Natural killer cell (primary cell): ENCODE measurements around the gene MALRD1. TPM values are rescaled to one million over a fixed set of nuclear protein-coding genes. Genes with fewer than 3 reads are reported as not detected.

ENCODE experiments used
- ATAC-seq, 3 donors: fragments of 150-1000 bp in 2 of 3; fragments of 200-7000 bp in 1 of 3; cut with Tn5 transposase; 1 replicate in 1 of 3; 2 replicates in 2 of 3; pipeline ENCODE4 v1.10.0; 2021; ENCODE audit warnings: mild to moderate bottlenecking in 2 of 3, moderate library complexity in 2 of 3
- DNase-seq, 2 donors: peaks; one replicate each; pipeline versions ENCODE4 v3.0.0 to v3.0.0-alpha.2; 2013 to 2021; ENCODE audit warnings: mixed read lengths in 1 of 2
- H3K27ac ChIP-seq: one replicate; pipeline ENCODE4 v1.5.1; 2013; ENCODE audit warnings: mild to moderate bottlenecking, low read length
- H3K27me3 ChIP-seq: one replicate; pipeline ENCODE4 v1.6.1; 2013; ENCODE audit warnings: low read length; ENCODE audit not compliant: control insufficient read depth, insufficient read depth
- H3K36me3 ChIP-seq: one replicate; pipeline ENCODE4 v1.6.1; 2013; ENCODE audit warnings: low read length; ENCODE audit not compliant: control insufficient read depth, insufficient read depth
- H3K4me1 ChIP-seq: one replicate; pipeline ENCODE4 v1.6.1; 2013; ENCODE audit warnings: low read length; ENCODE audit not compliant: control insufficient read depth, insufficient read depth
- H3K4me3 ChIP-seq: one replicate; pipeline ENCODE4 v1.5.1; 2013; ENCODE audit warnings: low read length
- H3K9me3 ChIP-seq: one replicate; pipeline ENCODE4 v1.6.1; 2013; ENCODE audit warnings: low read length; ENCODE audit not compliant: control insufficient read depth, insufficient read depth
- H3K27ac Mint-ChIP-seq, 2 donors: one replicate each; pipeline ENCODE4 v1.8.0; 2022; ENCODE audit warnings: mild to moderate bottlenecking in 2 of 2, mixed read lengths in 2 of 2, moderate library complexity in 1 of 2
- H3K27me3 Mint-ChIP-seq, 2 donors: one replicate each; pipeline ENCODE4 v1.8.0; 2022; ENCODE audit warnings: low read depth in 2 of 2, mixed read lengths in 2 of 2
- H3K36me3 Mint-ChIP-seq: one replicate; pipeline ENCODE4 v1.8.0; 2022; ENCODE audit warnings: mixed read lengths
- H3K4me1 Mint-ChIP-seq, 2 donors: one replicate each; pipeline ENCODE4 v1.8.0; 2022; ENCODE audit warnings: mixed read lengths in 2 of 2
- H3K4me3 Mint-ChIP-seq: one replicate; pipeline ENCODE4 v1.8.0; 2022; ENCODE audit warnings: mild to moderate bottlenecking, moderate library complexity, mixed read lengths
- H3K9me3 Mint-ChIP-seq, 2 donors: one replicate each; pipeline ENCODE4 v1.8.0; 2022; ENCODE audit warnings: mixed read lengths in 2 of 2
- WGBS: methylation state at CpG from one replicate; pipeline ENCODE4 v1.1.7; 2013; ENCODE audit warnings: missing lambda C conversion rate; ENCODE audit not compliant: insufficient coverage; 5-methylcytosine and 5-hydroxymethylcytosine counted together
- intact Hi-C: fragments of 100-400 bp; cut with micrococcal nuclease; formaldehyde crosslinking; loops from one replicate; pipeline ENCODE4 v1.14.2; 2022
- total RNA-seq, 4 donors: library from RNA; stranded (reverse); fragments of 120-200 nt in 1 of 4; gene quantifications; one replicate each; pipeline versions ENCODE4 v1.2.3 to v1.2.4, GENCODE V29; 2013 to 2022
- TF ChIP-seq, protein P1 (sequence below): fragments of 200-600 bp; IDR thresholded peaks from one replicate; pipeline ENCODE4 v1.8.0; 2022; ENCODE audit warnings: antibody characterized with exemption

MALRD1 gene
- total RNA-seq, 3 donors from 2014 or later (not counting 1 experiment from before 2014, with no cell fraction given), result not detected

GRCh38 chr10:19426034-19426433 lies 377.4 kb downstream of the MALRD1 start:
- Mint-ChIP-seq H3K4me3 (no peak overlapping the region), H3K36me3 (no peaks in the 10 kb centered on the region), H3K4me1 (no peaks in the 10 kb centered on the region)

GRCh38 chr10:19431622-19432351 lies 383.2 kb downstream of the MALRD1 start:
- peaks cover 2 to 8% of the 10 kb centered on the region in 2 donors for H3K9me3 Mint-ChIP-seq
- H3K36me3 Mint-ChIP-seq, result no peaks in the 10 kb centered on the region
- Histone ChIP-seq H3K36me3 (no peaks in the 10 kb centered on the region), H3K4me1 (no peaks in the 10 kb centered on the region), H3K9me3 (no peaks in the 10 kb centered on the region), H3K27ac (no peak overlapping the region), H3K4me3 (no peak overlapping the region), H3K27me3 (no peaks in the 10 kb centered on the region)
- no peaks in the 10 kb centered on the region for H3K4me1 Mint-ChIP-seq
- intact Hi-C loops, result no loop called here
- H3K27ac Mint-ChIP-seq, result no peak overlapping the region
- no peak for DNase-seq
- WGBS, result 87% methylated on average over 3 of the region's 5 CpGs
- no peak overlapping the region for H3K4me3 Mint-ChIP-seq
- no peak for ATAC-seq
- TF ChIP-seq, protein P1, sequence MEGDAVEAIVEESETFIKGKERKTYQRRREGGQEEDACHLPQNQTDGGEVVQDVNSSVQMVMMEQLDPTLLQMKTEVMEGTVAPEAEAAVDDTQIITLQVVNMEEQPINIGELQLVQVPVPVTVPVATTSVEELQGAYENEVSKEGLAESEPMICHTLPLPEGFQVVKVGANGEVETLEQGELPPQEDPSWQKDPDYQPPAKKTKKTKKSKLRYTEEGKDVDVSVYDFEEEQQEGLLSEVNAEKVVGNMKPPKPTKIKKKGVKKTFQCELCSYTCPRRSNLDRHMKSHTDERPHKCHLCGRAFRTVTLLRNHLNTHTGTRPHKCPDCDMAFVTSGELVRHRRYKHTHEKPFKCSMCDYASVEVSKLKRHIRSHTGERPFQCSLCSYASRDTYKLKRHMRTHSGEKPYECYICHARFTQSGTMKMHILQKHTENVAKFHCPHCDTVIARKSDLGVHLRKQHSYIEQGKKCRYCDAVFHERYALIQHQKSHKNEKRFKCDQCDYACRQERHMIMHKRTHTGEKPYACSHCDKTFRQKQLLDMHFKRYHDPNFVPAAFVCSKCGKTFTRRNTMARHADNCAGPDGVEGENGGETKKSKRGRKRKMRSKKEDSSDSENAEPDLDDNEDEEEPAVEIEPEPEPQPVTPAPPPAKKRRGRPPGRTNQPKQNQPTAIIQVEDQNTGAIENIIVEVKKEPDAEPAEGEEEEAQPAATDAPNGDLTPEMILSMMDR, result no peak
- no peaks in the 10 kb centered on the region for H3K27me3 Mint-ChIP-seq

More at GRCh38 chr10:19426034-19426433, 377.4 kb downstream of the MALRD1 start:
- Histone ChIP-seq H3K4me3 (no peak overlapping the region), H3K4me1 (no peaks in the 10 kb centered on the region), H3K36me3 (no peaks in the 10 kb centered on the region), H3K27me3 (no peaks in the 10 kb centered on the region), H3K27ac (no peak overlapping the region), H3K9me3 (no peaks in the 10 kb centered on the region)
- DNase-seq, result no peak
- H3K27me3 Mint-ChIP-seq, result peaks cover 0 to 3% of the 10 kb centered on the region in 2 donors
- ATAC-seq, result no peak
- H3K27ac Mint-ChIP-seq, result no peak overlapping the region
- H3K9me3 Mint-ChIP-seq, result peaks cover 1 to 3% of the 10 kb centered on the region in 2 donors
- intact Hi-C loops, result no loop called here
- TF ChIP-seq, protein P1, result no peak

DNA sequence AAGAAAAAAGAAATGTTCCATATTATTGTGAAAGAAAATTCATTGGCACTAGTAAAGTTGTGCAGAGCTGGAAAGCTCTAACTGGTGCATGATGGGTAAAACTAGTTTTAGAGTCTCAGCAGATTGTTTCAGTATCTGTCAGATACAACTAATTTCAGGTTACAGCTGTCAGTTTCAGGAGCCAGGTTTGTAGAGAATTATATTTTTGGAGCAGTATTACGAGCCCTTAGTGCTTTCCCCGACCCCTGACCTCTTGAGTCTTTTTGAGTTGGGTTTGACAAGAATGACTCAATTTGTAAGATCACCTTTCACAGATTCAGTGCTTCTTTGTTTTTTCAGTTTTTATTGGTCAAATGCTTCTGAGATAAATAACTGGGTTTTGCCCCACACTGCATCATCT lies 401.3 kb downstream of the MALRD1 start:
- Mint-ChIP-seq H3K36me3 (no peaks in the 10 kb centered on the region), H3K4me3 (no peak overlapping the region), H3K9me3 (no peaks in the 10 kb centered on the region), H3K27me3 (no peaks in the 10 kb centered on the region), H3K27ac (no peak overlapping the region), H3K4me1 (no peaks in the 10 kb centered on the region)
- Histone ChIP-seq H3K9me3 (peaks cover 6% of the 10 kb centered on the region), H3K4me3 (no peak overlapping the region), H3K36me3 (no peaks in the 10 kb centered on the region), H3K27ac (no peak overlapping the region), H3K4me1 (no peaks in the 10 kb centered on the region), H3K27me3 (no peaks in the 10 kb centered on the region)
- TF ChIP-seq, protein P1, result no peak
- intact Hi-C loops, result no loop called here
- WGBS, result 81% methylated on average over 2 of the region's 2 CpGs
- ATAC-seq (no peak), DNase-seq (no peak)

GRCh38 chr10:19451356-19451755 lies 402.8 kb downstream of the MALRD1 start:
- no peaks in the 10 kb centered on the region for H3K27me3 ChIP-seq
- WGBS, result 89% methylated on average over 2 of the region's 3 CpGs
- H3K27ac ChIP-seq, result no peak overlapping the region
- Mint-ChIP-seq H3K4me1 (no peaks in the 10 kb centered on the region), H3K36me3 (no peaks in the 10 kb centered on the region), H3K27ac (no peak overlapping the region), H3K9me3 (no peaks in the 10 kb centered on the region), H3K4me3 (no peak overlapping the region), H3K27me3 (no peaks in the 10 kb centered on the region)
- intact Hi-C loops, result no loop called here
- H3K4me3 ChIP-seq, result no peak overlapping the region
- DNase-seq (no peak), ATAC-seq (no peak)
- TF ChIP-seq, protein P1, result no peak
- H3K4me1 ChIP-seq, result no peaks in the 10 kb centered on the region
- H3K36me3 ChIP-seq, result no peaks in the 10 kb centered on the region
- H3K9me3 ChIP-seq, result no peaks in the 10 kb centered on the region
